ENCODE results near the gene PARD6G. TPM values are rescaled to one million over a fixed set of nuclear protein-coding genes. Genes with fewer than 3 reads are reported as not detected.

PARD6G gene
- total RNA-seq, 1 experiment from 2014 or later, result 13.0 TPM

DNA sequence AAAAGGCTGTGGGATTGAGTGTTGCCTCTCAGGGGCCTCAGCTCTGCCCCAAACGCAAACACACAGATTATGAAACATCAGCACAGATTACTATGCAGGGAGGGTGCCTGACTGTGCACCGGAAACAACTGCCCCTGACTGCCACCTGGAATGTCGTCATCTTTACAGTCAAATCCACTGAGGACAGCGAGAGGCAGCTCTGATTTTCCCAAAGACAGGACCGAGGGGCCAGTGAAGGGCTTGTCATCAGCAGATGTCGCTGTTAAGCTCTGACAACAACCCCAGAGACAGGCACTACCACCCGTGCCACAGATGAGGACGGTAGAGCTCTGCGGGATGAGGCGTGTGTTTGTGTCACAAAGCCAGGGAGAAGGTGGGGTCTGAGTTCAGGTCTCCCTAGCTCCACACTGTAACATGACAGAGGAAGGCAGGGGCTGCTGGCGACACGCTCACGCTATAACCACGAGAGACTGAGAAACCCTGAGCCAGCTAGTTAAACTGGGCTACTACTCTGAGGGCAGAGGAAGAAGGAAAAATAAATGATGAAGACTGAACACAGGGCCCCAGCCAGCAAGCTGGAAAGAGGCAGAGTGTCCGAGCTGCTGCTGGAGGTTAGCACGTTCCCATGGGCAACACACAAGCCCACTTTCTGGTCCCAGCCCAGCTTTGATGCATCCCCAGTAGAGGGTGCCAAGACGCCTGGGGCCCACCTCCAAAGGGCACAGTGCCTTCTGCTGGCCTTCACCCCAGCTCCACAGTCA is 47.0 kb downstream of the PARD6G start (continued):
- TF ChIP-seq, protein P1, sequence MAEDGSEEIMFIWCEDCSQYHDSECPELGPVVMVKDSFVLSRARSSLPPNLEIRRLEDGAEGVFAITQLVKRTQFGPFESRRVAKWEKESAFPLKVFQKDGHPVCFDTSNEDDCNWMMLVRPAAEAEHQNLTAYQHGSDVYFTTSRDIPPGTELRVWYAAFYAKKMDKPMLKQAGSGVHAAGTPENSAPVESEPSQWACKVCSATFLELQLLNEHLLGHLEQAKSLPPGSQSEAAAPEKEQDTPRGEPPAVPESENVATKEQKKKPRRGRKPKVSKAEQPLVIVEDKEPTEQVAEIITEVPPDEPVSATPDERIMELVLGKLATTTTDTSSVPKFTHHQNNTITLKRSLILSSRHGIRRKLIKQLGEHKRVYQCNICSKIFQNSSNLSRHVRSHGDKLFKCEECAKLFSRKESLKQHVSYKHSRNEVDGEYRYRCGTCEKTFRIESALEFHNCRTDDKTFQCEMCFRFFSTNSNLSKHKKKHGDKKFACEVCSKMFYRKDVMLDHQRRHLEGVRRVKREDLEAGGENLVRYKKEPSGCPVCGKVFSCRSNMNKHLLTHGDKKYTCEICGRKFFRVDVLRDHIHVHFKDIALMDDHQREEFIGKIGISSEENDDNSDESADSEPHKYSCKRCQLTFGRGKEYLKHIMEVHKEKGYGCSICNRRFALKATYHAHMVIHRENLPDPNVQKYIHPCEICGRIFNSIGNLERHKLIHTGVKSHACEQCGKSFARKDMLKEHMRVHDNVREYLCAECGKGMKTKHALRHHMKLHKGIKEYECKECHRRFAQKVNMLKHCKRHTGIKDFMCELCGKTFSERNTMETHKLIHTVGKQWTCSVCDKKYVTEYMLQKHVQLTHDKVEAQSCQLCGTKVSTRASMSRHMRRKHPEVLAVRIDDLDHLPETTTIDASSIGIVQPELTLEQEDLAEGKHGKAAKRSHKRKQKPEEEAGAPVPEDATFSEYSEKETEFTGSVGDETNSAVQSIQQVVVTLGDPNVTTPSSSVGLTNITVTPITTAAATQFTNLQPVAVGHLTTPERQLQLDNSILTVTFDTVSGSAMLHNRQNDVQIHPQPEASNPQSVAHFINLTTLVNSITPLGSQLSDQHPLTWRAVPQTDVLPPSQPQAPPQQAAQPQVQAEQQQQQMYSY (CRISPR knock-in tag; IDR thresholded peaks at IDR 0.05), result no peak
- TF ChIP-seq SP1 (CRISPR knock-in tag; conservative IDR thresholded peaks at IDR 0.05), result 0 out of 2 replicates have a peak, but pooled peaks have one; percentile 29

DNA sequence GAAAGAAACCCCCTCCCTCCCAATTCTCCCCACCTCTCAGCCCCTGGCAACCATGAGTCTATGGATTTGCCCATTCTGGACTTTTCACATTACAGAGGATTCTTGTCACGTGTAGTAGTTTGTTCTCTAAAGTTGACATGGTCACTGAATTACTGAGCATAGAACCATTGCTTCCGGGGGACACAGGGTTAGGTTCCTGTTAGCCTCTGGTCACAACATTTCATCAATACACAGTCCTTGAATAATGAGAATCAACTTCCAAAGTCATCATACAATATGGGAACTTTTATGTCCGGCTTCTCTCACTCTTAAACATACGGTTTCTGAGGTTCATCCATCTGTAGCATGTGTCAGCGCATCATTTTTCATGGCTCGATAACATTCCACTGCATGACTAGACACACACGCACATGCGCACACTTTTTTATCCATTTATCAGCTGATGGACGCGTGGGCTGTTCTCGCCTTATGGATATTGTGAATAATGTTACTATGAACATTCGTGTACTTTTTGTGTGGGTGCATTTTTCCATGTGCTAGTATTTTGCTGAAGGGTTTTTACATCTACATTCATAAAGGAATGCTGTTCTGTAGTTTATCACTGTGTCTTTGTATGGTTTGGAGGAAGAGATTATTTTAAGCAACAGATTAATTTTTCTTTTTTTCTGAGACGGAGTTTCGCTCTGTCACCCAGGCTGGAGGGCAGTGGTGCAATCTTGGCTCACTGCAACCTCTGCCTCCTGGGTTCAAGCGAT is 48.1 kb downstream of the PARD6G start:
- no peaks in the 10 kb centered on the region for H3K36me3 Mint-ChIP-seq
- DNase-seq (ENCODE audit: low spot score) (no peak), ATAC-seq (no peak)
- CTCF ChIA-PET, result interaction anchor here (1.2 to 2.3 kb wide), 6 partner anchors 8 to 41 kb away, joined by 6 to 20 read pairs (median 14); no protein-coding TSS in a partner anchor
- POLR2A ChIA-PET, result no interaction called here
- H3K27ac Mint-ChIP-seq, result no peak overlapping the region
- H3K4me3 Mint-ChIP-seq, result no peak overlapping the region
- no peaks in the 10 kb centered on the region for H3K9me3 Mint-ChIP-seq
- TF ChIP-seq EMX1 (CRISPR knock-in tag; IDR thresholded peaks at IDR 0.05) (no peak), MYBL2 (CRISPR knock-in tag; IDR thresholded peaks at IDR 0.05) (no peak), CBFB (CRISPR knock-in tag; IDR thresholded peaks at IDR 0.05; ENCODE audit: low read depth) (no peak), NR3C1 (CRISPR knock-in tag; conservative IDR thresholded peaks at IDR 0.05; ENCODE audit: low read depth) (no peak), ZNF219 (CRISPR knock-in tag; IDR thresholded peaks at IDR 0.05; ENCODE audit: borderline replicate concordance) (no peak), GABPB1 (CRISPR knock-in tag; IDR thresholded peaks at IDR 0.05) (no peak), JAZF1 (CRISPR knock-in tag; IDR thresholded peaks at IDR 0.05) (no peak), GTF2I (CRISPR knock-in tag; conservative IDR thresholded peaks at IDR 0.05) (no peak), ZNF423 (CRISPR knock-in tag; IDR thresholded peaks at IDR 0.05) (no peak), NR1H2 (CRISPR knock-in tag; IDR thresholded peaks at IDR 0.05) (no peak), SP1 (CRISPR knock-in tag; conservative IDR thresholded peaks at IDR 0.05) (no peak)
- TF ChIP-seq, protein P2, sequence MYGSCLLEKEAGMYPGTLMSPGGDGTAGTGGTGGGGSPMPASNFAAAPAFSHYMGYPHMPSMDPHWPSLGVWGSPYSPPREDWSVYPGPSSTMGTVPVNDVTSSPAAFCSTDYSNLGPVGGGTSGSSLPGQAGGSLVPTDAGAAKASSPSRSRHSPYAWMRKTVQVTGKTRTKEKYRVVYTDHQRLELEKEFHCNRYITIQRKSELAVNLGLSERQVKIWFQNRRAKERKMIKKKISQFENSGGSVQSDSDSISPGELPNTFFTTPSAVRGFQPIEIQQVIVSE (CRISPR knock-in tag; IDR thresholded peaks at IDR 0.05; ENCODE audit: borderline replicate concordance), result no peak
- TF ChIP-seq, protein P3, sequence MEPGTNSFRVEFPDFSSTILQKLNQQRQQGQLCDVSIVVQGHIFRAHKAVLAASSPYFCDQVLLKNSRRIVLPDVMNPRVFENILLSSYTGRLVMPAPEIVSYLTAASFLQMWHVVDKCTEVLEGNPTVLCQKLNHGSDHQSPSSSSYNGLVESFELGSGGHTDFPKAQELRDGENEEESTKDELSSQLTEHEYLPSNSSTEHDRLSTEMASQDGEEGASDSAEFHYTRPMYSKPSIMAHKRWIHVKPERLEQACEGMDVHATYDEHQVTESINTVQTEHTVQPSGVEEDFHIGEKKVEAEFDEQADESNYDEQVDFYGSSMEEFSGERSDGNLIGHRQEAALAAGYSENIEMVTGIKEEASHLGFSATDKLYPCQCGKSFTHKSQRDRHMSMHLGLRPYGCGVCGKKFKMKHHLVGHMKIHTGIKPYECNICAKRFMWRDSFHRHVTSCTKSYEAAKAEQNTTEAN (CRISPR knock-in tag; IDR thresholded peaks at IDR 0.05), result no peak
- TF ChIP-seq, protein P4, sequence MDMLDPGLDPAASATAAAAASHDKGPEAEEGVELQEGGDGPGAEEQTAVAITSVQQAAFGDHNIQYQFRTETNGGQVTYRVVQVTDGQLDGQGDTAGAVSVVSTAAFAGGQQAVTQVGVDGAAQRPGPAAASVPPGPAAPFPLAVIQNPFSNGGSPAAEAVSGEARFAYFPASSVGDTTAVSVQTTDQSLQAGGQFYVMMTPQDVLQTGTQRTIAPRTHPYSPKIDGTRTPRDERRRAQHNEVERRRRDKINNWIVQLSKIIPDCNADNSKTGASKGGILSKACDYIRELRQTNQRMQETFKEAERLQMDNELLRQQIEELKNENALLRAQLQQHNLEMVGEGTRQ (CRISPR knock-in tag; IDR thresholded peaks at IDR 0.05), result no peak
- TF ChIP-seq, protein P1 (CRISPR knock-in tag; IDR thresholded peaks at IDR 0.05), result no peak
- TF ChIP-seq, protein P5, sequence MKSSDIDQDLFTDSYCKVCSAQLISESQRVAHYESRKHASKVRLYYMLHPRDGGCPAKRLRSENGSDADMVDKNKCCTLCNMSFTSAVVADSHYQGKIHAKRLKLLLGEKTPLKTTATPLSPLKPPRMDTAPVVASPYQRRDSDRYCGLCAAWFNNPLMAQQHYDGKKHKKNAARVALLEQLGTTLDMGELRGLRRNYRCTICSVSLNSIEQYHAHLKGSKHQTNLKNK (CRISPR knock-in tag; IDR thresholded peaks at IDR 0.05), result no peak
- H3K27me3 Mint-ChIP-seq (ENCODE audit: low read depth), result no peaks in the 10 kb centered on the region
- peaks cover 63% of the 10 kb centered on the region for H3K4me1 Mint-ChIP-seq
